Stimulated activated CD8-positive, alpha-beta memory T cell treated with anti-CD3 and anti-CD28 coated beads, Interleukin-7, amount 100 ng/mL, for 48 hours (primary cell): ENCODE data around the gene ANTKMT.
A peak's percentile ranks its signal among the peaks of the same experiment; 100 is the strongest.

Source experiments
- DNase-seq, 2 donors: peaks; one replicate each; pipeline ENCODE4 v3.0.0-alpha.2; 2020; ENCODE audit warnings: low read depth in 1 of 2; ENCODE audit errors: extremely low read depth in 1 of 2

ANTKMT gene

GRCh38 chr16:695355-696089 lies 25.4 kb upstream of the ANTKMT start:
- DNase-seq: peak in 1 of 2 donors; percentile 56

- DNase-seq: no peak
Measured at GRCh38 chr16:698911-699671, 21.9 kb upstream of the ANTKMT start.

DNA sequence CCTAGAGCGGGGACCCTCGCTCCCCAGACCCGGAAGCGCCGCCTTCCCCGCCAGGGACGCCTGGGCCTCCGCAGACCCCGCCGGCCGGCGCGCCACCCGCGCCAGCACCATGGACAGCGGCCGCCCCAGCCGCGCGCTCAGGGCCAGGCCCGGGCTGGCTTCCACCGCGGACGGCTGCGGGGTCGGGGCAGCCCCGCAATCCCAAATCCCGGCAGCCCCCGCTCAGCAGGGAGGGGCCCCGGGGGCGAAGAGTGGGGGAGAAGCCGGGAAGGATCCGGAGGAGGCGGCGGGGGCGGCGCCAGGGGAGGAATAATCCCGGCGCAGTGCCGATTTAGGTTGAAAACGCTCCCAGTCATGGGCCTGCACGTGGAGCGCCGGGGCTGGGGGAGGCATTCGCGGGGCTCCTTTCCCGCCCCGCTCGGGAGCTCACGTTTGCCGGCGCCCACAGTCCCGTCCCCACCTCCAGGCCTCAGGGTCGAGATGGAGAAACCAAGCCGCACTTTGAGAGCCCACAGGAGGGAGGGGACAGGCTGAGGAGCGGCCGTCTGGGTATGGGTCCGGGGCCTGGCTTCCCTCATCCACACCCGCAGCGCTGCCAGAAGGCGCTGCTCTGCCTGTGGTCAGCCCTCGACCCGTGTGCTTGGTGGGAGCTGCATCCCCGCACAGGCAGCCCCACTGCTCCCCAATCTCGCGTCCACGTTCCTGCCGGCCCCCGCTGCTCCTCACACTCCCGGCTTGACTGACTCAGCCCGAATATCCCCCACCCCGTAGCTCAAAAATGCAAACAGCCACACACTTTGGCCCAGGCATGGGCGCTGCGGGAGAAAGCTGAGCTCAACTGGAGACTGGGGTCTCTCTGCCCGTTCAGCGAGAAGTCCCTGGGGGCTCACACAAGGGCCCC lies 20.0 kb upstream of the ANTKMT start:
- no peak for DNase-seq

- no peak for DNase-seq
Measured at GRCh38 chr16:702341-702740, 18.6 kb upstream of the ANTKMT start.

- DNase-seq: no peak
Measured at GRCh38 chr16:703406-703805, 17.5 kb upstream of the ANTKMT start.

GRCh38 chr16:704047-704446 lies 16.9 kb upstream of the ANTKMT start:
- DNase-seq: no peak

DNA sequence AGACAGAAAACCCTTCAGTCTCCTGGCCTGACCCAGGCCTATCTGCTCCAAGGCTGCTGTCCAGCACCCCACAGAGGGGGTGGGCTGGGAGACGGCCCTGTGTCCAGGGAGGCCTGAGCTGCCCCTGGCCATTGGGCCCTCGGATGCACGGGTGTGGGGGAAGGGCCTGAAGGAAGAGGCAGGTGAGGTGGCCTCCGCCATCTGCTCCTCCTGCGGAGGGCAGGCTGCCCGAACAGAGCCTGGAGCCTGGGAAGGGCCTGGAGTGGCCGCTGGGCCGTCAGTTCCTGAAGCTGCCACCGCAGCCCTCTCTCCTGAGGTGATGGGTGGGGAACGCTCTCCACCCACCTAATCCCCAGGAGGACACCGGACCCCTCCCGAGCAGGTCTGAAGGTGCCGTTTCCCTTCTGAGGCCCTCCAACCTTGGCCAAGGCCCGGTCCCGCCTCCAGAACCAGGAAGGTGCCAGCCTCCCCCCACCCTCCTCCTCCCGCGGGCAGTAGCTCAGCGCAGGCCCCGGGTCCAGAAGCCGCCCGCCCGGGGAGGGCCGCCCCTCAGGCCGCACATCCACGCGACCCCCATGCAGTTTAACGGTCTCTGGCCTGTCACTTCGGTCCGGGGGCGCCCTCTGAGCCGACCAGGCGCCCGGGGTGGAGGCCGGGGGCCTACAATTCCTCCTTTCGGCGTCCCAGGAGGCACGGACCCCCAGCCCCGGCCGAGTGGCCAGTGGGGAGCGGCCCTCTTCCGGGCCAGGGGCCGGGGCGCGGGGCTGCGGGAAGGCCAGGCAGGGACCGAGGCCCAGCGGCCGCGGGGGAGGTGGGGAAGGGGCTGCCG lies 16.2 kb upstream of the ANTKMT start:
- no peak for DNase-seq

DNA sequence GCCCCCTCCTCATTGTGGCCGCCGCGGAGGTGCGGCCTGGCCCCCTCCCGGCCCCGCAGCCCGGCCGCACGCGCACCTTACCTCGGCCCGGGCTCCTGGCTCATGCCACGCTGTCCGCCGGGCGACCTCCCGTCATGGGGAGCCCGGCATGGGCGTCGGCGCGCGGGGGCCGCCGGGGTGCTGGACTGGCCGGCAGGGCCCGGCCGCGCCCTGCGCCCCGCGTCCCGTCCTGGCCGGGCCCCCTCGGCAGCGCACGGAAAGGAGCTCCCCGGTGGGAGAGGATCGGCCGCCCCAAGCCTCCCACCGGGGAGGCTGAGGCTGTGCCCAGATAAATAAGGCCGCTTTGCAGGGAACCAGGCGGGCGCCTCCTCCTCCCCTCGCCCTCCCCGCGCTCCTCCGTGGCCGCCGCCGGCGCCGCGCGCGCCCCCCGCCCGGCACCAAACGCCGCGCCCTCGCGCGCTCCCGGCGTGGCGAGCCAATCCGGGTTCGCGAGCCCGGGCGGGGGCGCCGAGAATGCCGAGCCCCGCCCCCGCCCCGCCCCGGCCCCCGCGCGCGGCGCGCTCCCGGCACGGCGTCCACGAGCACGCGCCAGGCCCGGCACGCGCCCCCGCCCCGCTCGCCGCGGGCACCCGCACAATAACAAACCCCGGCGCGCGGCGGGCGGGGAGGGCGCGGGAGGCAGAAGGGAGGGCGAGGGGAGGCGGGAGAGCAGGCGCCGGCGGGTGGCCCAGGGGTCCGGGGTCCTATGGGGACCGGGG lies 15.3 kb upstream of the ANTKMT start, which contains the start of gene FBXL16:
TSS of gene FBXL16 (minus strand) at position 371 of the 758 bp plus-strand sequence. CDS start 8,396 bp downstream, outside the sequence.
- no peak for DNase-seq

- DNase-seq: no peak
Measured at GRCh38 chr16:706189-707061, 14.5 kb upstream of the ANTKMT start.

GRCh38 chr16:707062-707538 lies 13.8 kb upstream of the ANTKMT start:
- no peak for DNase-seq

DNA sequence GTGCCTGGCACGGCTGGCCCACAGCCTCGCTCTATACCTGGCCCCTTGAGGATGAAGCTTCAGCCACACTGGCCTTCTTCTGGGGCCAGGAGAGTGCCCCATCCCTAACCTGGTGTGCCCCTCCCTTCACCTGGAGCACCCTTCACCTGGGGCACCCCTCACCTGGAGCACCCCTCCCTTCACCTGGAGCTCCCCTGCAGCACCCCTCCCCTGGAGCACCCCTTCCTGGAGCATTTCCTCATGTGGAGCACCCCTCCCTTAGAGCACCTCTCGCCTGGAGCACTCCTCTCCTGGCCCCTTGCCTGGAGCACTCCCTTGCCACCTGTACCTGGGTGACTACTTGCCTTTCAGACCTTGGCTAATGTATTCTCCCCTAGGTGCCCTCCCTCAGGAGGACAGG lies 12.9 kb upstream of the ANTKMT start:
- DNase-seq: no peak

DNA sequence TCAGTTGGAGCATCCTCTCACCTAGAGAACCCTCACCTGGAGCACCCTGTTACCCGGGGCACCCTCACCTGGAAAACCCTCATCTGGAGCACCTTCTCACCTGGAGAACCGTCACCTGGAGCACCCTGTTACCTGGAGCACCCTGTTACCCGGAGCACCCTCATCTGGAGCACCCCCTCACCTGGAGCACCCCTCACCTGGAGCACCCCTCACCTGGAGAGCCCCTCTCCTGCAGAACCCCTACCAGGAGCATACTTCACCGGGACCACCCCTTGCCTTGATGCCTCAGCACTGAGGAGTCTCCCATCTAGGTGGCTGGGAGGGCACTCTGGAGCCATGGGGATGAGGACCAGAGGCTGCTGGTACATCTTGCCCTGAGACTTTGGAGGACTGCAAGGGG lies 12.0 kb upstream of the ANTKMT start:
- no peak for DNase-seq

GRCh38 chr16:709566-710499 lies 11.1 kb upstream of the ANTKMT start:
- DNase-seq: no peak

GRCh38 chr16:710500-711075 lies 10.4 kb upstream of the ANTKMT start:
- no peak for DNase-seq

GRCh38 chr16:711084-711483 lies 9.9 kb upstream of the ANTKMT start:
- DNase-seq: no peak

- DNase-seq: no peak
Measured at GRCh38 chr16:711548-712320, 9.2 kb upstream of the ANTKMT start.
